Measurements from ENCODE around the gene NAV3. TPM values are rescaled to one million over a fixed set of nuclear protein-coding genes. Genes with fewer than 3 reads are reported as not detected.
A peak's percentile ranks its signal among the peaks of the same experiment; 100 is the strongest.

The NAV3 gene
- polyA plus RNA-seq, 3 donors: 0.11 TPM; not detected in 2

GRCh38 chr12:77924703-77925102, 94.0 kb downstream of the NAV3 start:
- H3K9me3 ChIP-seq (replicated peaks in 1 of 2; ENCODE audit: control insufficient read depth in 1 of 2, insufficient read depth in 1 of 2, low read length in 2 of 2): no peaks in the 10 kb centered on the region
- no peaks in the 10 kb centered on the region for H3K4me1 ChIP-seq (ENCODE audit: control insufficient read depth in 1 of 2, insufficient read depth in 2 of 2, low read length in 2 of 2)
- DNase-seq: no peak
- no peak overlapping the region for H3K9ac ChIP-seq (ENCODE audit: insufficient read depth, low read length, poor library complexity, severe bottlenecking)
- H3K36me3 Mint-ChIP-seq: no peaks in the 10 kb centered on the region
- no peaks in the 10 kb centered on the region for H3K79me2 ChIP-seq (ENCODE audit: insufficient read depth, low read length)
- no peak for TF ChIP-seq CTCF (IDR thresholded peaks at IDR 0.05)
- H3K27ac ChIP-seq (ENCODE audit: low read depth in 1 of 2, low read length in 2 of 2): no peak overlapping the region
- peaks cover 0 to 2% (median 0%) of the 10 kb centered on the region in 7 donors for H3K9me3 Mint-ChIP-seq
- no peaks in the 10 kb centered on the region for H4K20me1 ChIP-seq (ENCODE audit: insufficient read depth, low read length)
- no peaks in the 10 kb centered on the region for H3K36me3 ChIP-seq (replicated peaks in 1 of 2; ENCODE audit: control insufficient read depth in 1 of 2, insufficient read depth in 2 of 2, low read length in 2 of 2)
- peaks cover 3 to 6% (median 3%) of the 10 kb centered on the region in 3 donors for H3K27me3 Mint-ChIP-seq (ENCODE audit: low read depth in 3 of 3)
- H3K27me3 ChIP-seq (ENCODE audit: control insufficient read depth in 2 of 2, insufficient read depth in 2 of 2, low read length in 2 of 2): no peaks in the 10 kb centered on the region
- whole genome bisulfite sequencing (ENCODE audit: insufficient coverage): no CpG with 5 or more reads among the region's 2 CpGs
- no peaks in the 10 kb centered on the region for H3K4me1 Mint-ChIP-seq
- H3K4me3 ChIP-seq (replicated peaks in 1 of 3; ENCODE audit: low read depth in 2 of 3, low read length in 3 of 3): no peak overlapping the region
- intact Hi-C loops (cut with micrococcal nuclease): no loop called here
- no peak overlapping the region for H2AFZ ChIP-seq (ENCODE audit: insufficient read depth, low read depth, low read length, poor library complexity, severe bottlenecking)
- H3K27ac Mint-ChIP-seq: no peak overlapping the region
- H3K4me3 Mint-ChIP-seq: no peak overlapping the region
- no peak overlapping the region for H3K4me2 ChIP-seq (replicated peaks; ENCODE audit: extremely low read depth, low read length, poor library complexity, severe bottlenecking)

GRCh38 chr12:77925536-77926108, 94.9 kb downstream of the NAV3 start:
- H3K79me2 ChIP-seq (ENCODE audit: insufficient read depth, low read length): no peaks in the 10 kb centered on the region
- WGBS (ENCODE audit: insufficient coverage): 0% methylated on average over 5 of the region's 6 CpGs
- H3K9ac ChIP-seq (ENCODE audit: insufficient read depth, low read length, poor library complexity, severe bottlenecking): no peak overlapping the region
- Mint-ChIP-seq H3K9me3 (peaks cover 0 to 2% (median 0%) of the 10 kb centered on the region in 7 donors), H3K36me3 (no peaks in the 10 kb centered on the region), H3K27ac (no peak overlapping the region), H3K4me3 (no peak overlapping the region), H3K4me1 (no peaks in the 10 kb centered on the region), H3K27me3 (ENCODE audit: low read depth in 3 of 3) (peaks cover 3 to 6% (median 3%) of the 10 kb centered on the region in 3 donors)
- intact Hi-C loops (cut with micrococcal nuclease): no loop called here
- TF ChIP-seq CTCF (IDR thresholded peaks at IDR 0.05): peak; percentile 43
- peak in 2 of 3 donors; percentile 5 to 23 for DNase-seq
- no peak overlapping the region for H3K4me2 ChIP-seq (replicated peaks; ENCODE audit: extremely low read depth, low read length, poor library complexity, severe bottlenecking)
- no peak overlapping the region for H3K27ac ChIP-seq (ENCODE audit: low read depth in 1 of 2, low read length in 2 of 2)
- no peak overlapping the region for H3K4me3 ChIP-seq (replicated peaks in 1 of 3; ENCODE audit: low read depth in 2 of 3, low read length in 3 of 3)
- H3K9me3 ChIP-seq (replicated peaks in 1 of 2; ENCODE audit: control insufficient read depth in 1 of 2, insufficient read depth in 1 of 2, low read length in 2 of 2): no peaks in the 10 kb centered on the region
- no peaks in the 10 kb centered on the region for H3K27me3 ChIP-seq (ENCODE audit: control insufficient read depth in 2 of 2, insufficient read depth in 2 of 2, low read length in 2 of 2)
- H2AFZ ChIP-seq (ENCODE audit: insufficient read depth, low read depth, low read length, poor library complexity, severe bottlenecking): no peak overlapping the region
- no peaks in the 10 kb centered on the region for H3K36me3 ChIP-seq (replicated peaks in 1 of 2; ENCODE audit: control insufficient read depth in 1 of 2, insufficient read depth in 2 of 2, low read length in 2 of 2)
- no peaks in the 10 kb centered on the region for H4K20me1 ChIP-seq (ENCODE audit: insufficient read depth, low read length)
- no peaks in the 10 kb centered on the region for H3K4me1 ChIP-seq (ENCODE audit: control insufficient read depth in 1 of 2, insufficient read depth in 2 of 2, low read length in 2 of 2)

Measured in CD14-positive monocyte (primary cell).